Nephron progenitor cell (in vitro differentiated cells): ENCODE data around the gene EXOSC9.
"Not testable (repeated sequence)": the region's sequence is repeated elsewhere in the genome, so short reads cannot be mapped to it uniquely, and the experiment has no call there.

Experiments
- DNase-seq: peaks from one replicate; pipeline ENCODE4 v3.0.0; 2021
- H3K27ac Mint-ChIP-seq: 2 replicates; pipeline ENCODE4 v1.8.0; 2021; ENCODE audit warnings: mild to moderate bottlenecking, moderate library complexity, mixed read lengths
- H3K27me3 Mint-ChIP-seq: 2 replicates; pipeline ENCODE4 v1.8.0; 2021; ENCODE audit warnings: mild to moderate bottlenecking, low read depth, mixed read lengths; ENCODE audit not compliant: poor library complexity
- H3K36me3 Mint-ChIP-seq: 2 replicates; pipeline ENCODE4 v1.8.0; 2021; ENCODE audit warnings: low read depth, mixed read lengths
- H3K4me1 Mint-ChIP-seq: 2 replicates; pipeline ENCODE4 v1.8.0; 2021; ENCODE audit warnings: mixed read lengths
- H3K4me3 Mint-ChIP-seq: 2 replicates; pipeline ENCODE4 v1.8.0; 2021; ENCODE audit warnings: mild to moderate bottlenecking, moderate library complexity, mixed read lengths
- H3K9me3 Mint-ChIP-seq: 2 replicates; pipeline ENCODE4 v1.8.0; 2021; ENCODE audit warnings: mild to moderate bottlenecking, moderate library complexity, mixed read lengths
- TF ChIP-seq, protein P1 (sequence below): fragments of 200-600 bp; sonication (generic); IDR thresholded peaks from 2 replicates; pipeline ENCODE4 v1.5.0; 2021; ENCODE audit warnings: antibody characterized with exemption

The EXOSC9 gene, protein sequence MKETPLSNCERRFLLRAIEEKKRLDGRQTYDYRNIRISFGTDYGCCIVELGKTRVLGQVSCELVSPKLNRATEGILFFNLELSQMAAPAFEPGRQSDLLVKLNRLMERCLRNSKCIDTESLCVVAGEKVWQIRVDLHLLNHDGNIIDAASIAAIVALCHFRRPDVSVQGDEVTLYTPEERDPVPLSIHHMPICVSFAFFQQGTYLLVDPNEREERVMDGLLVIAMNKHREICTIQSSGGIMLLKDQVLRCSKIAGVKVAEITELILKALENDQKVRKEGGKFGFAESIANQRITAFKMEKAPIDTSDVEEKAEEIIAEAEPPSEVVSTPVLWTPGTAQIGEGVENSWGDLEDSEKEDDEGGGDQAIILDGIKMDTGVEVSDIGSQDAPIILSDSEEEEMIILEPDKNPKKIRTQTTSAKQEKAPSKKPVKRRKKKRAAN

DNA sequence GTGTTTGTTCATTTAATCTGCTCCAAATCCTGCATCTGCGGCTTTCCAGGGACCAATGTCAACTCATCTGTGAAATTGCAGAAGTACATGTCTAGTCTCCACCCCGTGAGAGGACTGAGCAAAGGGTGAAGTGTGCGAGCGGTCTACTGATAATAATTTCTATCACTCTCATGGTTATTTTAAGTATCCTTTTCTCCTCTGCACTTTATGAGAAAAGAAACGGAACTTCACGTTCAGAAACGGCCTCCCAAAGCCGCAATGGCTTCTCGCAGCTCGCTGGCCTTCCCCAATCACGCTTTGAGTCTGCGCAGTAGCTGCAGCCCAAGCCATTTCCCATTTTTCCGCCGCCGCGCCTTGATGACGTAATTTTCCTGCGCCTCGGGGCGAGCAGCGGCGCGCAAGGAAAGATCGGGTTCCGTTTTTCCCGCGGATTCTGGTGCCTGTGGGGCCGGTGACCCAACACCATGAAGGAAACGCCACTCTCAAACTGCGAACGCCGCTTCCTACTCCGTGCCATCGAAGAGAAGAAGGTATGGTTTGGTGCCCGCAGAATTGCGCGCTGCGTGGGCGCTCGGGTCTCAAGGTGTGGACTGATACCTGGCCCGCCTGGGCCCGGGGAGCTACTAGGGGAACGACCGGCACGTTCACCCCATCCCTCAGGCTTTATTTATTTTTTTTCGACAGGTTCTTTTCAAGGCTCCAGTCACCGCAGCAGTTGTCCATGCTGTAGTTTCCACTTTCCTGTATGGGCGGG, at the start of gene EXOSC9:
Gene EXOSC9, plus strand, starts transcription at position 363 of the 754 bp plus-strand sequence. Its CDS starts 102 bp downstream, at position 465.
- Mint-ChIP-seq H3K9me3 (no peaks in the 10 kb centered on the region), H3K4me1 (peaks cover 31% of the 10 kb centered on the region), H3K4me3 (peak within 1 kb of the TSS; percentile 88), H3K27me3 (peaks cover 14% of the 10 kb centered on the region), H3K36me3 (peaks cover 26% of the 10 kb centered on the region), H3K27ac (peak within 1 kb of the TSS; percentile 99)
- TF ChIP-seq, protein P1, sequence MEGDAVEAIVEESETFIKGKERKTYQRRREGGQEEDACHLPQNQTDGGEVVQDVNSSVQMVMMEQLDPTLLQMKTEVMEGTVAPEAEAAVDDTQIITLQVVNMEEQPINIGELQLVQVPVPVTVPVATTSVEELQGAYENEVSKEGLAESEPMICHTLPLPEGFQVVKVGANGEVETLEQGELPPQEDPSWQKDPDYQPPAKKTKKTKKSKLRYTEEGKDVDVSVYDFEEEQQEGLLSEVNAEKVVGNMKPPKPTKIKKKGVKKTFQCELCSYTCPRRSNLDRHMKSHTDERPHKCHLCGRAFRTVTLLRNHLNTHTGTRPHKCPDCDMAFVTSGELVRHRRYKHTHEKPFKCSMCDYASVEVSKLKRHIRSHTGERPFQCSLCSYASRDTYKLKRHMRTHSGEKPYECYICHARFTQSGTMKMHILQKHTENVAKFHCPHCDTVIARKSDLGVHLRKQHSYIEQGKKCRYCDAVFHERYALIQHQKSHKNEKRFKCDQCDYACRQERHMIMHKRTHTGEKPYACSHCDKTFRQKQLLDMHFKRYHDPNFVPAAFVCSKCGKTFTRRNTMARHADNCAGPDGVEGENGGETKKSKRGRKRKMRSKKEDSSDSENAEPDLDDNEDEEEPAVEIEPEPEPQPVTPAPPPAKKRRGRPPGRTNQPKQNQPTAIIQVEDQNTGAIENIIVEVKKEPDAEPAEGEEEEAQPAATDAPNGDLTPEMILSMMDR, result no peak
- DNase-seq, result peak; percentile 98

DNA sequence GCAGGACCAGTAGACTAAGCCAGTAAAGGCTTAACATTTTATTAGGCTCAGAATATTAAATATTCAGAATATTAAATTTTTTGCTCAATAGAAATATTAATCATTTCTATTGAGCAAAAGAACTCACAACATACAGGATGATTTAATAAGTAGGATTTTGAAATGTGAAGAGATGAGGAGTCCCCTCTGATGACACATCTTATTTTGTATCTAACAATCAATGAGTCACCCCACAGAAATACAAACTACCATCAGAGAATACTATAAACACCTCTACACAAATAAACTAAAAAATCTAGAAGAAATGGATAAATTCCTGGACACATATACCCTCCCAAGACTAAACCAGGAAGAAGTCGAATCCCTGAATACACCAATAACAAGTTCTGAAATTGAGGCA, 49.0 kb upstream of the EXOSC9 start:
- not testable (repeated sequence) for DNase-seq, H3K27me3 Mint-ChIP-seq, H3K9me3 Mint-ChIP-seq, H3K27ac Mint-ChIP-seq, H3K36me3 Mint-ChIP-seq, H3K4me1 Mint-ChIP-seq, H3K4me3 Mint-ChIP-seq

DNA sequence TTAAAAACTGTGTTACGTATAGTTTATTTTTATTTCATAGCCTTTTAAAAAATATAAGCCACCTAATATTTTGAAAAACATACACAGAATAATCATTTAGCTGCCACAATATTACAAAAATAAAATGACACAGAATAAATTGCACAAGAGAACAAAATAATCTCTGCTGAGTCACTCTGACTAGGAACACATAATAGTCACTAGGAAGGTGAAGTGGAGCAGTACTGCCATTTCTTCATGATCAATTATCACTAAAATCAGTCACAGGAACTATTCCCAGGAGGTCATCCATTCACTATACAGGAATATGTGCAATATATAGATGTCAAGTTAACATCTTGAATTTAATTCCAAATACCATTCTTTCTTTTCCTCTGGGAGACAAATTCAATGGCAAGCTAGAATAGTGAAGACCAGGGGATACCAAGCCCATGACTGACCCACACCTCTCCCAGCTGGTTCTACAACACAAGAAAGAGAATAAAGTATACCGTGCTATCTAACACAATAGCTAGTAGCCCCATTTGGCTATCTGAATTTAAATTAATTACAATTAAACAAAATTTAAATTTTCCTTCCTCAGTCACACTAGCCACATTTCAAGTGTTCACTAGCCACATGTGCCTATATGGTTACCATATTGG, 42.1 kb upstream of the EXOSC9 start:
- Mint-ChIP-seq H3K27ac (no peak overlapping the region), H3K4me1 (peaks cover 3% of the 10 kb centered on the region), H3K36me3 (no peaks in the 10 kb centered on the region), H3K27me3 (peaks cover 46% of the 10 kb centered on the region), H3K9me3 (no peaks in the 10 kb centered on the region), H3K4me3 (no peak overlapping the region)
- DNase-seq, result no peak
- TF ChIP-seq, protein P1, result no peak

DNA sequence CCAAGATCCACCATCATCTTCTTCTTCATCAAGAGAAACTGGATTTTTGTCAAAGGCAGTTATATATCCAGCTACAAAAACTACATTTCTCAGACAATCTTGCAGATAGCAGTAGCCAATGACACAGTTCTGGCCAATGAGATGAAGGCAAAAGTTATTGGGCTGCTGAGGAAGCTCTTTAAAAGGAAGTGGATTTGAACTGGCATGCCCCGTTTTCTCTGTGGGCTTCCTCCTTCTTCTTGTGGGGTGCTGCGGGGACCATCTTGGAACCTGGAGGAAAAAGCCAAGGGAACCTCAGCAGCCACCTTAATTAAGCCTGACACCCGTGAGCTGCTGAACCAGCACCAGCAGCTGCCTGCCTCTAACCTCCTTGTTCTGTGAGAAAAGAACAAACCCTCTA, 40.9 kb upstream of the EXOSC9 start:
- no peak for DNase-seq
- H3K4me1 Mint-ChIP-seq, result peaks cover 14% of the 10 kb centered on the region
- H3K36me3 Mint-ChIP-seq, result no peaks in the 10 kb centered on the region
- no peak overlapping the region for H3K27ac Mint-ChIP-seq
- peaks cover 57% of the 10 kb centered on the region for H3K27me3 Mint-ChIP-seq
- no peaks in the 10 kb centered on the region for H3K9me3 Mint-ChIP-seq
- H3K4me3 Mint-ChIP-seq, result no peak overlapping the region
- TF ChIP-seq, protein P1, result no peak

DNA sequence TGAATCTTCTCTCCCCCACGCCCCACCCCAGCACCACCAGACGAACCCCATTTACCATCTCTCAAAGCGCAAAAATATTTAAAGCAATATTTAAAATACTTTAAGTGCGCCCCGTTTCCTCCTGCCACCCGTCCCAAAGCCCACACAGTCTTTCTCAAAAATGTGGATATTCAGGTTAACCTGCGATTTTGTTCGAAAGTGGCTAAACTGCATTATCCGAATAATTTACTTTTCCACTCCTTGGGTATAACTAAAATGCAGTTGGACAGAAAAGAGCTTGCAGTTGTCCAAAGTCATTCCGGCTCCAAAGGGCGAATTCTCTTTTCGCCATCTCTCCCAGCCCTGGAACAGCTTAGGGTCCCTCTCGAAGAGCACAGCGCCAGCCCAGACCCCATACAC, 36.8 kb upstream of the EXOSC9 start:
- Mint-ChIP-seq H3K9me3 (no peaks in the 10 kb centered on the region), H3K4me3 (peak overlapping the region; percentile 91), H3K4me1 (peaks cover 23% of the 10 kb centered on the region), H3K36me3 (no peaks in the 10 kb centered on the region), H3K27me3 (peaks cover 97% of the 10 kb centered on the region), H3K27ac (no peak overlapping the region)
- DNase-seq, result no peak
- TF ChIP-seq, protein P1, result no peak
